GM12878 (cell line): Measurements from ENCODE around the gene OR13H1. TPM values are rescaled to one million over a fixed set of nuclear protein-coding genes. Genes with fewer than 3 reads are reported as not detected.

Experiments used
- ATAC-seq: fragments of 200-7000 bp; cut with Tn5 transposase; 3 replicates; pipeline ENCODE4 v1.9.1; 2020; ENCODE audit warnings: mild to moderate bottlenecking, moderate library complexity
- BruUV-seq: library from RNA; stranded (reverse); fragments of 400-500 nt; replicated peaks from 2 replicates; lab custom pipeline; 2021; lab: Mats Ljungman, UMichigan
- CTCF ChIA-PET: fragments of 300-600 bp; sonication (Branson Sonifier 250); formaldehyde crosslinking; extraction: SDS; loops from one replicate; lab custom pipeline; 2021; ENCODE audit warnings: inconsistent platforms; lab: Yijun Ruan, JAX
- POLR2A ChIA-PET: fragments of 350-600 bp; formaldehyde crosslinking; extraction: SDS; loops from one replicate; lab custom pipeline; 2021; ENCODE audit warnings: inconsistent platforms; lab: Charles Lee
- RAD21 ChIA-PET: fragments of 300-600 bp; sonication (Branson Sonifier 250); formaldehyde crosslinking; loops from one replicate; lab custom pipeline; 2023; ENCODE audit warnings: antibody characterized with exemption; ENCODE audit not compliant: unreplicated experiment; lab: Charles Lee
- SMC1A ChIA-PET: fragments of 300-600 bp; sonication (Branson Sonifier 250); formaldehyde crosslinking; loops from one replicate; lab custom pipeline; 2023; ENCODE audit not compliant: unreplicated experiment, uncharacterized antibody; lab: Charles Lee
- DNase-seq: peaks from one replicate; pipeline ENCODE4 v3.0.0-alpha.2; 2011; ENCODE audit warnings: low read depth, low spot score
- FAIRE-seq: peaks from 3 replicates; lab custom pipeline; 2011; peaks lifted over from hg19 to GRCh38; lab: Jason Lieb, UNC
- H2AFZ ChIP-seq: 2 replicates; pipeline ENCODE4 v1.6.0; 2011; ENCODE audit warnings: low read depth, low read length, control low read depth; ENCODE audit not compliant: control insufficient read depth
- H3K27ac ChIP-seq: 2 replicates; pipeline ENCODE4 v1.5.1; 2011; ENCODE audit warnings: control low read depth; ENCODE audit not compliant: control insufficient read depth, insufficient read depth
- H3K27me3 ChIP-seq, 2 experiments: replicated peaks in 1 of 2; 2 replicates each; pipeline versions ENCODE4 v1.6.0 to v1.6.1; 2011; ENCODE audit warnings: low read length in 1 of 2; ENCODE audit not compliant: control insufficient read depth in 2 of 2, insufficient read depth in 2 of 2
- H3K36me3 ChIP-seq, 2 experiments: 2 replicates each; pipeline ENCODE4 v1.5.1; 2011; ENCODE audit warnings: low read length in 1 of 2; ENCODE audit not compliant: control insufficient read depth in 2 of 2, insufficient read depth in 2 of 2
- H3K4me1 ChIP-seq: 2 replicates; pipeline ENCODE4 v1.6.1; 2011; ENCODE audit warnings: mild to moderate bottlenecking, low read length, moderate library complexity, mixed read lengths; ENCODE audit not compliant: control insufficient read depth, insufficient read depth
- H3K4me2 ChIP-seq: 2 replicates; pipeline ENCODE4 v1.6.0; 2011; ENCODE audit warnings: control low read depth; ENCODE audit not compliant: control insufficient read depth, insufficient read depth
- H3K4me3 ChIP-seq: fragments of 200-600 bp; sonication (generic); 2 replicates; pipeline ENCODE4 v1.5.1; 2016
- H3K79me2 ChIP-seq: 2 replicates; pipeline ENCODE4 v1.6.0; 2011; ENCODE audit warnings: low read length; ENCODE audit not compliant: control insufficient read depth, insufficient read depth
- H3K9ac ChIP-seq: 2 replicates; pipeline ENCODE4 v1.8.0; 2011; ENCODE audit warnings: low read length, control low read depth, mixed read lengths; ENCODE audit not compliant: control insufficient read depth, insufficient read depth
- H3K9me3 ChIP-seq: replicated peaks from 3 replicates; pipeline ENCODE4 v1.5.1; 2011; ENCODE audit warnings: mild to moderate bottlenecking, low read length; ENCODE audit not compliant: control insufficient read depth, insufficient read depth
- H4K20me1 ChIP-seq: 2 replicates; pipeline ENCODE4 v1.6.0; 2011; ENCODE audit not compliant: control insufficient read depth, insufficient read depth
- CHD2 ChIP-seq: IDR thresholded peaks from 2 replicates; pipeline ENCODE4 v1.6.1; 2011; ENCODE audit warnings: low read depth, low read length, improper control_type of control experiment, borderline replicate concordance
- DPF2 ChIP-seq: fragments of 450-650 bp; IDR thresholded peaks from 2 replicates; pipeline ENCODE4 v1.6.1; 2017; ENCODE audit warnings: mild to moderate bottlenecking
- FOXK2 ChIP-seq: fragments of 450-650 bp; IDR thresholded peaks from 2 replicates; pipeline ENCODE4 v1.6.1; 2017; ENCODE audit warnings: mild to moderate bottlenecking, moderate library complexity
- NFXL1 ChIP-seq: fragments of 450-650 bp; IDR thresholded peaks from 2 replicates; pipeline ENCODE4 v1.6.1; 2017; ENCODE audit warnings: antibody characterized with exemption, mild to moderate bottlenecking, borderline replicate concordance
- SRF ChIP-seq, 2 experiments: IDR thresholded peaks; 2 replicates each; pipeline ENCODE4 v1.6.1; 2011; ENCODE audit warnings: low read depth in 2 of 2, low read length in 2 of 2, mild to moderate bottlenecking in 1 of 2, moderate library complexity in 1 of 2
- ZZZ3 ChIP-seq: IDR thresholded peaks from 2 replicates; pipeline ENCODE4 v1.6.1; 2011; ENCODE audit warnings: low read depth; ENCODE audit not compliant: control insufficient read depth, insufficient read length
- WGBS: methylation state at CpG from one replicate; pipeline ENCODE4 v1.1.6; 2016; ENCODE audit warnings: low lambda C conversion rate; ENCODE audit not compliant: insufficient replicate concordance, insufficient coverage; ENCODE audit errors: missing lambda C conversion rate; 5-methylcytosine and 5-hydroxymethylcytosine counted together
- in situ Hi-C: fragments of 300-500 bp; cut with MboI; formaldehyde crosslinking; loops from 9 replicates; pipeline ENCODE4 v1.14.3; 2018; ENCODE audit warnings: mixed read lengths
- intact Hi-C: fragments of 100-400 bp; cut with micrococcal nuclease; formaldehyde crosslinking; loops from one replicate; pipeline ENCODE4 v1.14.2; 2022; ENCODE audit not compliant: unreplicated experiment
- polyA plus RNA-seq, 11 experiments: library from polyadenylated mRNA; depleted of rRNA in 4 of 11; unstranded in 6 of 11; stranded (reverse) in 5 of 11; fragments of >200 nt; fragmentation: Nextera tagmentation in 4 of 11; fragmentation: Illumina TruSeq in 1 of 11; extraction: Ambion mirVana in 4 of 11; extraction: Trizol in 1 of 11; gene quantifications; 1 replicate in 1 of 11; 2 replicates in 10 of 11; pipeline versions ENCODE4 v1.2.1 to v1.2.3, GENCODE V29; 2011 to 2016; ENCODE audit warnings: inconsistent platforms in 2 of 11, missing spikeins in 2 of 11, low read depth in 1 of 11
- total RNA-seq, 4 experiments: library from RNA; depleted of rRNA in 3 of 4; stranded (reverse); fragments of >200 nt in 3 of 4; fragmentation: Illumina TruSeq in 1 of 4; extraction: Trizol in 1 of 4; gene quantifications; 2 replicates each; pipeline versions ENCODE4 v1.2.1 to v1.2.3, GENCODE V29; 2013 to 2021
- TF ChIP-seq, protein P1 (sequence below): IDR thresholded peaks from 2 replicates; pipeline ENCODE4 v1.6.1; 2011; ENCODE audit warnings: borderline replicate concordance, low read depth, mild to moderate bottlenecking, moderate library complexity, low read length; ENCODE audit not compliant: insufficient read depth, poor library complexity, severe bottlenecking
- TF ChIP-seq, protein P2 (sequence below): IDR thresholded peaks from 2 replicates; pipeline ENCODE4 v1.6.1; 2011; ENCODE audit warnings: low read depth, low read length, improper control_type of control experiment, borderline replicate concordance
- TF ChIP-seq, protein P3 (sequence below): fragments of 450-650 bp; IDR thresholded peaks from 2 replicates; pipeline ENCODE4 v1.6.1; 2017; ENCODE audit warnings: mild to moderate bottlenecking, low read depth, inconsistent platforms; ENCODE audit not compliant: poor library complexity, severe bottlenecking
- TF ChIP-seq, protein P4 (sequence below): fragments of 450-650 bp; IDR thresholded peaks from 2 replicates; pipeline ENCODE4 v1.6.1; 2016; ENCODE audit warnings: mild to moderate bottlenecking

OR13H1 gene
- total and polyA plus RNA-seq, 10 of the 15 experiments (the other 5 are each of a cell fraction or from before 2014, with no cell fraction given): not detected

DNA sequence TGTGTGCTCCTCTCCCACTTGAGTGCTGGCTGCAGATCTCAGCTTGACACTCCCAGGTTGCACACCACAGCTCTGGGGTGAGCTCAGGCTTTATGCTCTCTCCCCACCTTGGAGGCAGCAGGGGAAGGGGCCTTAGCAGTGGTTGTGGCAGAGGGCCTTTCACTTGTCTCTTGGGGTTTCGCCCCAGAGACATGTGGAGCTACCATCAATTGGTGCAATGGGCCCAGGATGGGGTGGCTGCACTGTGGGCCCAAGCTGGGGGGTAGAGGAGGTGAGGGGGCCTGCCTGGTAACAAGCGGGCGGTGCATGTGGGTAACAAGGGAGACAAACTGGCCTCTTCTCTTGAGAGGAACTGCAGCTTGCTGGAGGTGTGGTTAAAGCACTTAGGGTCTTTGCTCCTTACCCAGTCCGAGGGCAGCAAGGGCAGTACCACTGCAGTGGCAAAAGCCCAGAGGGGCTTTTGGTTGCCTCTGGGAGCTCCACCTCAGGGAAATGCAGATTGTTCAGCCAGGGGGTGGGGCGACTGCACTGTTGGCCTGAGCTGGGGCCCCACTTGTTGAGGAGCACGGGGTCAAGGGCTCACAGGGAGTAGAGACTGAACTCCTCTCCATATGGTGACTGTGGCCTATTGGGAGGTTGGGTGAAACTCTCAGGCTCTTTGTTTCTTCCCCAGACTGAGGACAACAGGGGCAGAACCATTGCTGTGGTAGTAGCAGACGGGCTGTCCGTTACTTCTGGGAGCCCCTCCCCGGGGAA, 30.5 kb upstream of the OR13H1 start:
- WGBS: 25% methylated on average over 8 of the region's 9 CpGs
- Histone ChIP-seq H3K4me2 (no peak overlapping the region), H3K27me3 (no peaks in the 10 kb centered on the region), H3K4me1 (no peaks in the 10 kb centered on the region), H3K79me2 (no peaks in the 10 kb centered on the region), H4K20me1 (no peaks in the 10 kb centered on the region), H3K27ac (no peak overlapping the region), H3K4me3 (no peak overlapping the region), H2AFZ (no peak overlapping the region), H3K36me3 (no peaks in the 10 kb centered on the region), H3K9me3 (no peaks in the 10 kb centered on the region), H3K9ac (no peak overlapping the region)
- RAD21 ChIA-PET: no interaction called here
- no peak for DNase-seq
- POLR2A ChIA-PET: no interaction called here
- in situ Hi-C loops (no loop called here), intact Hi-C loops (no loop called here)
- SMC1A ChIA-PET: interaction anchor here (0.7 kb wide), 1 partner anchor 1012 kb away, joined by 3 read pairs; no protein-coding TSS in a partner anchor
- FAIRE-seq: no peak
- TF ChIP-seq CHD2: no peak
- no peak for TF ChIP-seq DPF2
- no peak for TF ChIP-seq FOXK2
- no peak for TF ChIP-seq ZZZ3
- TF ChIP-seq, protein P1, sequence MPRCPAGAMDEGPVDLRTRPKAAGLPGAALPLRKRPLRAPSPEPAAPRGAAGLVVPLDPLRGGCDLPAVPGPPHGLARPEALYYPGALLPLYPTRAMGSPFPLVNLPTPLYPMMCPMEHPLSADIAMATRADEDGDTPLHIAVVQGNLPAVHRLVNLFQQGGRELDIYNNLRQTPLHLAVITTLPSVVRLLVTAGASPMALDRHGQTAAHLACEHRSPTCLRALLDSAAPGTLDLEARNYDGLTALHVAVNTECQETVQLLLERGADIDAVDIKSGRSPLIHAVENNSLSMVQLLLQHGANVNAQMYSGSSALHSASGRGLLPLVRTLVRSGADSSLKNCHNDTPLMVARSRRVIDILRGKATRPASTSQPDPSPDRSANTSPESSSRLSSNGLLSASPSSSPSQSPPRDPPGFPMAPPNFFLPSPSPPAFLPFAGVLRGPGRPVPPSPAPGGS: no peak
- no TSS peak for BruUV-seq
- CTCF ChIA-PET: no interaction called here
- no peak for ATAC-seq

DNA sequence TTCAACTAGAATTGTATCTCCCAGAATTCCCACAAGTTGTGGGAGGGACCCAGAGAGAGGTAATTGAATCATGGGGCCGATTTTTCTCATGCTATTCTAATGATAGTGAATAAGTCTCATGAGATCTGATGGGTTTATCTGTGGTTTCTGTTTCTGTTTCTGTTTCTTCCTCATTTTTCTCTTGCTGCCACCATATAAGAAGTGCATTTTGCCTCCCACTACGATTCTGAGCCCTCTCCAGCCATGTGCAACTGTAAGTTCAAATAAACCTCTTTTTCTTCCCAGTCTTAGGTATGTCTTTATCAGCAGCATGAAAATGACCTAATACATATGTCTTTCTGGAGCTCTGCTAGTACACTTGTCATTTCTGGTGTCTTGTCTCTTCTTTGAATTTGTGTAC, 22.1 kb upstream of the OR13H1 start:
- POLR2A ChIA-PET: no interaction called here
- DNase-seq (no peak), ATAC-seq (no peak), FAIRE-seq (no peak)
- Histone ChIP-seq H4K20me1 (no peaks in the 10 kb centered on the region), H3K79me2 (no peaks in the 10 kb centered on the region), H3K4me3 (no peak overlapping the region), H3K36me3 (no peaks in the 10 kb centered on the region), H2AFZ (no peak overlapping the region), H3K9me3 (no peaks in the 10 kb centered on the region), H3K9ac (no peak overlapping the region), H3K4me1 (no peaks in the 10 kb centered on the region), H3K27ac (no peak overlapping the region), H3K27me3 (no peaks in the 10 kb centered on the region), H3K4me2 (no peak overlapping the region)
- CTCF ChIA-PET: no interaction called here
- RAD21 ChIA-PET: no interaction called here
- intact Hi-C loops: no loop called here
- in situ Hi-C loops: no loop called here
- SMC1A ChIA-PET: no interaction called here
- WGBS: 0% methylated on average over 2 of the region's 2 CpGs
- BruUV-seq: no TSS peak
- TF ChIP-seq SRF (IDR thresholded peaks at IDR 0.05; ENCODE audit: low read depth in 2 of 2, low read length in 2 of 2) (no peak), NFXL1 (no peak)
- TF ChIP-seq, protein P2, sequence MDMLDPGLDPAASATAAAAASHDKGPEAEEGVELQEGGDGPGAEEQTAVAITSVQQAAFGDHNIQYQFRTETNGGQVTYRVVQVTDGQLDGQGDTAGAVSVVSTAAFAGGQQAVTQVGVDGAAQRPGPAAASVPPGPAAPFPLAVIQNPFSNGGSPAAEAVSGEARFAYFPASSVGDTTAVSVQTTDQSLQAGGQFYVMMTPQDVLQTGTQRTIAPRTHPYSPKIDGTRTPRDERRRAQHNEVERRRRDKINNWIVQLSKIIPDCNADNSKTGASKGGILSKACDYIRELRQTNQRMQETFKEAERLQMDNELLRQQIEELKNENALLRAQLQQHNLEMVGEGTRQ: no peak
- TF ChIP-seq, protein P3, sequence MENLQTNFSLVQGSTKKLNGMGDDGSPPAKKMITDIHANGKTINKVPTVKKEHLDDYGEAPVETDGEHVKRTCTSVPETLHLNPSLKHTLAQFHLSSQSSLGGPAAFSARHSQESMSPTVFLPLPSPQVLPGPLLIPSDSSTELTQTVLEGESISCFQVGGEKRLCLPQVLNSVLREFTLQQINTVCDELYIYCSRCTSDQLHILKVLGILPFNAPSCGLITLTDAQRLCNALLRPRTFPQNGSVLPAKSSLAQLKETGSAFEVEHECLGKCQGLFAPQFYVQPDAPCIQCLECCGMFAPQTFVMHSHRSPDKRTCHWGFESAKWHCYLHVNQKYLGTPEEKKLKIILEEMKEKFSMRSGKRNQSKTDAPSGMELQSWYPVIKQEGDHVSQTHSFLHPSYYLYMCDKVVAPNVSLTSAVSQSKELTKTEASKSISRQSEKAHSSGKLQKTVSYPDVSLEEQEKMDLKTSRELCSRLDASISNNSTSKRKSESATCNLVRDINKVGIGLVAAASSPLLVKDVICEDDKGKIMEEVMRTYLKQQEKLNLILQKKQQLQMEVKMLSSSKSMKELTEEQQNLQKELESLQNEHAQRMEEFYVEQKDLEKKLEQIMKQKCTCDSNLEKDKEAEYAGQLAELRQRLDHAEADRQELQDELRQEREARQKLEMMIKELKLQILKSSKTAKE: no peak
- TF ChIP-seq, protein P4, sequence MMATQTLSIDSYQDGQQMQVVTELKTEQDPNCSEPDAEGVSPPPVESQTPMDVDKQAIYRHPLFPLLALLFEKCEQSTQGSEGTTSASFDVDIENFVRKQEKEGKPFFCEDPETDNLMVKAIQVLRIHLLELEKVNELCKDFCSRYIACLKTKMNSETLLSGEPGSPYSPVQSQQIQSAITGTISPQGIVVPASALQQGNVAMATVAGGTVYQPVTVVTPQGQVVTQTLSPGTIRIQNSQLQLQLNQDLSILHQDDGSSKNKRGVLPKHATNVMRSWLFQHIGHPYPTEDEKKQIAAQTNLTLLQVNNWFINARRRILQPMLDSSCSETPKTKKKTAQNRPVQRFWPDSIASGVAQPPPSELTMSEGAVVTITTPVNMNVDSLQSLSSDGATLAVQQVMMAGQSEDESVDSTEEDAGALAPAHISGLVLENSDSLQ: no peak
